Uterus (tissue), 2 donors: Measurements from ENCODE around the gene PPP2CA.

Experiments
- POLR2A ChIP-seq, 2 donors: fragments of 450-650 bp; IDR thresholded peaks; one replicate each; pipeline ENCODE4 v1.6.1; 2016; ENCODE audit warnings: antibody characterized with exemption in 2 of 2, mild to moderate bottlenecking in 1 of 2, moderate library complexity in 1 of 2
- TF ChIP-seq, protein P1 (sequence below), 4 experiments: fragments of 200-600 bp in 2 of 4; fragments of 450-650 bp in 2 of 4; sonication (generic) in 2 of 4; IDR thresholded peaks; one replicate each; pipeline ENCODE4 v1.5.1; 2016 to 2019; ENCODE audit warnings: antibody characterized with exemption in 4 of 4, mild to moderate bottlenecking in 2 of 4, moderate library complexity in 1 of 4

DNA sequence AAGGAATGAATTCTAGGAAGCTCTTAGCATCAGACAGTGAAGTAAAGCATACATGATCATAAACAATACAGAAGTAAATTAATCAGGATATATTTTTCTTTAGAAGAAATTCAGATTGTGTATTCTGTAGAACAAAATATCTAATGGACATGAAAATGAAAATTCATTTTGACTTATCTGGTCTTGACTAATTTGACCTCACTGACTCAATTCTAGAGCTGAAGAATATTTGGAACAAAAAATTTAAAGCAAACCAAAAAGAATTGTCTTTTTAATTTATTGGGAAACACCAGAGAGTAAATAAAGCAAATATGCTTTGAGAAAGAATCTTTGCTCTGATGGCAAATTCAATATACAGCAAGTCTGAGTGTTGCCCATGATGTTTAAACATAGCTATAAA is 2.8 kb upstream of the PPP2CA start:
- TF ChIP-seq, protein P1, sequence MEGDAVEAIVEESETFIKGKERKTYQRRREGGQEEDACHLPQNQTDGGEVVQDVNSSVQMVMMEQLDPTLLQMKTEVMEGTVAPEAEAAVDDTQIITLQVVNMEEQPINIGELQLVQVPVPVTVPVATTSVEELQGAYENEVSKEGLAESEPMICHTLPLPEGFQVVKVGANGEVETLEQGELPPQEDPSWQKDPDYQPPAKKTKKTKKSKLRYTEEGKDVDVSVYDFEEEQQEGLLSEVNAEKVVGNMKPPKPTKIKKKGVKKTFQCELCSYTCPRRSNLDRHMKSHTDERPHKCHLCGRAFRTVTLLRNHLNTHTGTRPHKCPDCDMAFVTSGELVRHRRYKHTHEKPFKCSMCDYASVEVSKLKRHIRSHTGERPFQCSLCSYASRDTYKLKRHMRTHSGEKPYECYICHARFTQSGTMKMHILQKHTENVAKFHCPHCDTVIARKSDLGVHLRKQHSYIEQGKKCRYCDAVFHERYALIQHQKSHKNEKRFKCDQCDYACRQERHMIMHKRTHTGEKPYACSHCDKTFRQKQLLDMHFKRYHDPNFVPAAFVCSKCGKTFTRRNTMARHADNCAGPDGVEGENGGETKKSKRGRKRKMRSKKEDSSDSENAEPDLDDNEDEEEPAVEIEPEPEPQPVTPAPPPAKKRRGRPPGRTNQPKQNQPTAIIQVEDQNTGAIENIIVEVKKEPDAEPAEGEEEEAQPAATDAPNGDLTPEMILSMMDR (IDR thresholded peaks at IDR 0.05), result no peak
- no peak for TF ChIP-seq POLR2A (IDR thresholded peaks at IDR 0.05)
